MCF 10A (cell line): ENCODE measurements around the gene MAT2A. TPM values are rescaled to one million over a fixed set of nuclear protein-coding genes. Genes with fewer than 3 reads are reported as not detected.

Source experiments
- BruUV-seq: library from RNA; stranded (reverse); fragments of 400-500 nt; replicated peaks from 2 replicates; lab custom pipeline; 2021; lab: Mats Ljungman, UMichigan
- CTCF ChIA-PET: fragments of 300-600 bp; sonication (Branson Sonifier 250); formaldehyde crosslinking; extraction: SDS; loops from one replicate; lab custom pipeline; 2021; ENCODE audit warnings: antibody characterized with exemption, inconsistent platforms; lab: Yijun Ruan, JAX
- POLR2A ChIA-PET: fragments of 300-600, 350-650 bp; sonication (Branson Sonifier 250); formaldehyde crosslinking; extraction: SDS; loops from one replicate; lab custom pipeline; 2020; ENCODE audit warnings: antibody characterized with exemption, inconsistent platforms; lab: Yijun Ruan, JAX
- DNase-seq: peaks from one replicate; pipeline ENCODE4 v3.0.0-alpha.2; 2018; ENCODE audit not compliant: unreplicated experiment
- H3K27ac Mint-ChIP-seq: one replicate; pipeline ENCODE4 v1.8.0; 2022; ENCODE audit warnings: mild to moderate bottlenecking, low read depth, mixed read lengths; ENCODE audit not compliant: unreplicated experiment
- H3K27me3 Mint-ChIP-seq: one replicate; pipeline ENCODE4 v1.8.0; 2022; ENCODE audit warnings: mixed read lengths; ENCODE audit not compliant: insufficient read depth, unreplicated experiment
- H3K36me3 Mint-ChIP-seq: one replicate; pipeline ENCODE4 v1.8.0; 2022; ENCODE audit warnings: mild to moderate bottlenecking, moderate library complexity, mixed read lengths; ENCODE audit not compliant: insufficient read depth, unreplicated experiment
- H3K4me1 Mint-ChIP-seq: one replicate; pipeline ENCODE4 v1.8.0; 2022; ENCODE audit warnings: mixed read lengths; ENCODE audit not compliant: insufficient read depth, unreplicated experiment
- H3K4me3 Mint-ChIP-seq: one replicate; pipeline ENCODE4 v1.8.0; 2022; ENCODE audit warnings: mild to moderate bottlenecking, moderate library complexity, mixed read lengths; ENCODE audit not compliant: unreplicated experiment
- H3K9me3 Mint-ChIP-seq: one replicate; pipeline ENCODE4 v1.8.0; 2022; ENCODE audit warnings: mixed read lengths; ENCODE audit not compliant: unreplicated experiment
- CTCF ChIP-seq: fragments of 200-600 bp; IDR thresholded peaks from one replicate; pipeline ENCODE4 v1.8.0; 2022; ENCODE audit warnings: antibody characterized with exemption, mild to moderate bottlenecking; ENCODE audit not compliant: unreplicated experiment
- intact Hi-C: fragments of 100-400 bp; cut with micrococcal nuclease; formaldehyde crosslinking; loops from 2 replicates; pipeline ENCODE4 v1.14.1; 2022
- total RNA-seq: library from RNA; stranded (reverse); gene quantifications from 2 replicates; pipeline ENCODE4 v1.2.3, GENCODE V29; 2022

The MAT2A gene
- total RNA-seq, 1 experiment from 2014 or later: 366 TPM

- no peaks in the 10 kb centered on the region for H3K9me3 Mint-ChIP-seq
- peak; percentile 87 for TF ChIP-seq CTCF
- ChIA-PET CTCF (interaction anchor here (0.6 to 12.7 kb wide), 29 partner anchors 8 to 263 kb away, joined by 3 to 293 read pairs (median 4); partner anchors contain the start of genes ELMOD3, GGCX, MAT2A and RETSAT), POLR2A (interaction anchor here (0.5 to 16.8 kb wide), 19 partner anchors 12 to 227 kb away, joined by 3 to 287 read pairs (median 4); partner anchors contain the start of genes MAT2A, RETSAT, RNF181 and SH2D6)
- no peaks in the 10 kb centered on the region for H3K27me3 Mint-ChIP-seq
- H3K36me3 Mint-ChIP-seq: peaks cover 48% of the 10 kb centered on the region
- no peak overlapping the region for H3K27ac Mint-ChIP-seq
- BruUV-seq: no TSS peak
- peak; percentile 88 for DNase-seq
- intact Hi-C loops: loop anchor here (1.0 to 5.0 kb wide), 3 partner anchors 132 to 240 kb away; no protein-coding TSS in a partner anchor
- peaks cover 1% of the 10 kb centered on the region for H3K4me1 Mint-ChIP-seq
- H3K4me3 Mint-ChIP-seq: no peak overlapping the region
Observed at GRCh38 chr2:85551698-85552678, 13.0 kb downstream of the MAT2A start.

DNA sequence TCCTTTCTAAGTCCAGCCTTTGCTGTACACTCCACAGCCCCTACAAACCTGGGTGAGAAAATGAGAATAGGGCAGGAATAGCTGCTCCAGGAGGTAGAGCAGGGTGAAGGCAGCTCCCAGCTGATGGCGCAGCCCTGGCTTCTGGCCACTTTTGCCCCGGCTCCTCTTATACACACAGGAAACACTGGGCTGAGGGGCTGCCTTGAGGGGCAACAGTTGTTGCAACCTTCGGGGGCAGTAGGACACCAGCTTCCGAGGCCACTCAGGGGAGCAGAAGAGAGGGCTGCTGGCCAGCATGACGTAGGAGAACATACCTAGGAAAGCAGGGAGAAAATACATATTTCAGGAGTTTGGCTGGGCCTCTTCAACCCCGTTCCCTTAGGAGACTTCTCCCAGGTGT is 14.2 kb downstream of the MAT2A start:
- Mint-ChIP-seq H3K4me1 (no peaks in the 10 kb centered on the region), H3K36me3 (peaks cover 48% of the 10 kb centered on the region), H3K4me3 (no peak overlapping the region), H3K27me3 (no peaks in the 10 kb centered on the region), H3K9me3 (no peaks in the 10 kb centered on the region), H3K27ac (no peak overlapping the region)
- ChIA-PET CTCF (interaction anchor here (0.6 to 12.7 kb wide), 6 partner anchors 13 to 198 kb away, joined by 4 to 293 read pairs (median 4); partner anchors contain the start of genes ELMOD3, MAT2A, RETSAT and SH2D6), POLR2A (interaction anchor here (0.9 to 12.3 kb wide), 4 partner anchors 8 to 133 kb away, joined by 3 to 153 read pairs (median 4); partner anchors contain the start of genes GGCX, MAT2A and SH2D6)
- no TSS peak for BruUV-seq
- intact Hi-C loops: loop anchor here (5.0 kb wide), 1 partner anchor 241 kb away; no protein-coding TSS in a partner anchor
- no peak for DNase-seq
- no peak for TF ChIP-seq CTCF

GRCh38 chr2:85554980-85555612 is 16.1 kb downstream of the MAT2A start:
- intact Hi-C loops: loop anchor here (5.0 kb wide), 1 partner anchor 243 kb away; no protein-coding TSS in a partner anchor
- Mint-ChIP-seq H3K36me3 (peaks cover 43% of the 10 kb centered on the region), H3K27me3 (no peaks in the 10 kb centered on the region), H3K4me3 (no peak overlapping the region), H3K4me1 (no peaks in the 10 kb centered on the region), H3K27ac (no peak overlapping the region), H3K9me3 (no peaks in the 10 kb centered on the region)
- DNase-seq: no peak
- ChIA-PET POLR2A (interaction anchor here (0.8 to 12.3 kb wide), 5 partner anchors 9 to 135 kb away, joined by 4 to 153 read pairs (median 13); partner anchors contain the start of genes MAT2A, SH2D6 and VAMP8), CTCF (interaction anchor here (1.0 to 12.7 kb wide), 5 partner anchors 9 to 189 kb away, joined by 3 to 293 read pairs (median 5); partner anchors contain the start of gene SH2D6)
- no peak for TF ChIP-seq CTCF
- BruUV-seq: no TSS peak
